ENCODE data around the gene LARGE1. TPM values are rescaled to one million over a fixed set of nuclear protein-coding genes. Genes with fewer than 3 reads are reported as not detected.

The LARGE1 gene
- total RNA-seq, 1 donor from 2014 or later = 29.5 TPM

- Histone ChIP-seq H3K4me1 (peaks cover 25% of the 10 kb centered on the region), H3K9me3 (no peaks in the 10 kb centered on the region), H3K27ac (no peak overlapping the region), H3K27me3 (no peaks in the 10 kb centered on the region), H3K4me3 (no peak overlapping the region), H3K36me3 (no peaks in the 10 kb centered on the region)
- intact Hi-C loops (cut with DNase I) = no loop called here
- TF ChIP-seq POLR2A (IDR thresholded peaks at IDR 0.05) (no peak), POLR2AphosphoS5 (IDR thresholded peaks at IDR 0.05; ENCODE audit: insufficient read depth in 1 of 2, low read depth in 1 of 2) (no peak), CTCF (IDR thresholded peaks at IDR 0.05) (no peak)
- no peak for DNase-seq (ENCODE audit: extremely low spot score in 2 of 2)
Observed at GRCh38 chr22:33823552-33823951, 96.7 kb downstream of the LARGE1 start.

GRCh38 chr22:33821290-33821689, 99.0 kb downstream of the LARGE1 start:
- no peak overlapping the region for H3K27ac ChIP-seq
- no peaks in the 10 kb centered on the region for H3K9me3 ChIP-seq
- H3K4me3 ChIP-seq = no peak overlapping the region
- H3K27me3 ChIP-seq = no peaks in the 10 kb centered on the region
- DNase-seq (ENCODE audit: extremely low spot score in 2 of 2) = no peak
- TF ChIP-seq POLR2A (IDR thresholded peaks at IDR 0.05) (no peak), POLR2AphosphoS5 (IDR thresholded peaks at IDR 0.05; ENCODE audit: insufficient read depth in 1 of 2, low read depth in 1 of 2) (no peak)
- intact Hi-C loops (cut with DNase I) = no loop called here
- H3K4me1 ChIP-seq = peaks cover 25% of the 10 kb centered on the region
- H3K36me3 ChIP-seq = no peaks in the 10 kb centered on the region

GRCh38 chr22:33819743-33820142, 100.5 kb downstream of the LARGE1 start:
- no peaks in the 10 kb centered on the region for H3K27me3 ChIP-seq
- no peak for DNase-seq (ENCODE audit: extremely low spot score in 2 of 2)
- H3K4me1 ChIP-seq = peaks cover 21% of the 10 kb centered on the region
- H3K27ac ChIP-seq = no peak overlapping the region
- intact Hi-C loops (cut with DNase I) = no loop called here
- H3K36me3 ChIP-seq = no peaks in the 10 kb centered on the region
- TF ChIP-seq POLR2A (IDR thresholded peaks at IDR 0.05) (no peak), POLR2AphosphoS5 (IDR thresholded peaks at IDR 0.05; ENCODE audit: insufficient read depth in 1 of 2, low read depth in 1 of 2) (no peak), CTCF (IDR thresholded peaks at IDR 0.05) (no peak)
- no peak overlapping the region for H3K4me3 ChIP-seq
- H3K9me3 ChIP-seq = no peaks in the 10 kb centered on the region

GRCh38 chr22:33817512-33818127, 102.7 kb downstream of the LARGE1 start:
- Histone ChIP-seq H3K9me3 (no peaks in the 10 kb centered on the region), H3K4me1 (peaks cover 10% of the 10 kb centered on the region), H3K27me3 (no peaks in the 10 kb centered on the region), H3K27ac (no peak overlapping the region), H3K36me3 (no peaks in the 10 kb centered on the region), H3K4me3 (no peak overlapping the region)
- no peak for DNase-seq (ENCODE audit: extremely low spot score in 2 of 2)
- intact Hi-C loops (cut with DNase I) = no loop called here
- TF ChIP-seq POLR2A (IDR thresholded peaks at IDR 0.05) (no peak), CTCF (IDR thresholded peaks at IDR 0.05) (no peak), POLR2AphosphoS5 (IDR thresholded peaks at IDR 0.05; ENCODE audit: insufficient read depth in 1 of 2, low read depth in 1 of 2) (no peak)

- Histone ChIP-seq H3K27me3 (no peaks in the 10 kb centered on the region), H3K27ac (peak overlapping the region; percentile 79), H3K9me3 (no peaks in the 10 kb centered on the region), H3K4me1 (peaks cover 32% of the 10 kb centered on the region), H3K4me3 (no peak overlapping the region), H3K36me3 (no peaks in the 10 kb centered on the region)
- DNase-seq (ENCODE audit: extremely low spot score in 2 of 2) = no peak
- intact Hi-C loops (cut with DNase I) = no loop called here
- TF ChIP-seq CTCF (IDR thresholded peaks at IDR 0.05) = no peak
- no peak for TF ChIP-seq POLR2A (IDR thresholded peaks at IDR 0.05)
- no peak for TF ChIP-seq POLR2AphosphoS5 (IDR thresholded peaks at IDR 0.05; ENCODE audit: insufficient read depth in 1 of 2, low read depth in 1 of 2)
Observed at GRCh38 chr22:33812360-33812977, 107.8 kb downstream of the LARGE1 start.
